HepG2 (cell line): ENCODE data around the gene EPC2. TPM values are rescaled to one million over a fixed set of nuclear protein-coding genes. Genes with fewer than 3 reads are reported as not detected.

Experiments used
- ATF7-NPFF ChIP-seq: sonication (generic); formaldehyde crosslinking; IDR thresholded peaks from 2 replicates; pipeline ENCODE4 v1.8.1; 2023; ENCODE audit warnings: mild to moderate bottlenecking, low read depth, missing genetic modification reagents, moderate library complexity
- GZF1 ChIP-seq: sonication (generic); formaldehyde crosslinking; IDR thresholded peaks from 2 replicates; pipeline ENCODE4 v1.5.1; 2020; ENCODE audit warnings: mild to moderate bottlenecking, missing genetic modification reagents
- MNT ChIP-seq: fragments of 450-650 bp; IDR thresholded peaks from 2 replicates; pipeline ENCODE4 v1.6.1; 2016
- NCOA2 ChIP-seq: sonication (generic); formaldehyde crosslinking; IDR thresholded peaks from 2 replicates; pipeline ENCODE4 v1.8.0; 2022; ENCODE audit warnings: inconsistent platforms
- PPARG ChIP-seq: conservative IDR thresholded peaks from 2 replicates; pipeline ENCODE4 v1.6.1; 2016; ENCODE audit warnings: missing biosample characterization, missing genetic modification reagents
- SOX13 ChIP-seq, 3 experiments: fragments of 450-650 bp in 1 of 3; sonication (generic) in 1 of 3; formaldehyde crosslinking in 1 of 3; IDR thresholded peaks in 2 of 3; conservative IDR thresholded peaks in 1 of 3; 2 replicates each; pipeline versions ENCODE4 v1.5.0 to v1.6.1; 2016 to 2020; ENCODE audit warnings: antibody characterized with exemption in 1 of 3, mild to moderate bottlenecking in 1 of 3, missing compliant biosample characterization in 1 of 3, missing genetic modification reagents in 1 of 3, moderate library complexity in 1 of 3
- STAG1 ChIP-seq: sonication (generic); formaldehyde crosslinking; IDR thresholded peaks from 2 replicates; pipeline ENCODE4 v1.4.0; 2020; ENCODE audit warnings: missing genetic modification reagents
- ZNF296 ChIP-seq: sonication (generic); formaldehyde crosslinking; conservative IDR thresholded peaks from 2 replicates; pipeline ENCODE4 v1.5.0; 2020; ENCODE audit warnings: mild to moderate bottlenecking, missing genetic modification reagents
- ZNF430 ChIP-seq: sonication (generic); formaldehyde crosslinking; IDR thresholded peaks from 2 replicates; pipeline ENCODE4 v1.9.0; 2021; ENCODE audit warnings: mild to moderate bottlenecking, missing genetic modification reagents
- polyA plus RNA-seq, 8 experiments: library from polyadenylated mRNA; depleted of rRNA in 3 of 8; stranded (reverse) in 7 of 8; unstranded in 1 of 8; fragments of >200 nt; fragmentation: Illumina TruSeq in 4 of 8; extraction: Trizol in 4 of 8; gene quantifications; 2 replicates each; pipeline versions ENCODE4 v1.2.1 to v1.2.3, GENCODE V29; 2011 to 2016; ENCODE audit warnings: low read depth in 4 of 8, missing spikeins in 1 of 8, mixed read lengths in 1 of 8; ENCODE audit not compliant: insufficient read depth in 1 of 8
- total RNA-seq, 5 experiments: library from RNA; depleted of rRNA; stranded (reverse); fragments of >200 nt; fragmentation: Illumina TruSeq; extraction: Trizol; gene quantifications; 2 replicates each; pipeline ENCODE4 v1.2.3, GENCODE V29; 2016; ENCODE audit warnings: low read depth in 1 of 5
- TF ChIP-seq, protein P1 (sequence below): sonication (generic); formaldehyde crosslinking; IDR thresholded peaks from 2 replicates; pipeline ENCODE4 v1.4.0; 2020; ENCODE audit warnings: missing genetic modification reagents
- TF ChIP-seq, protein P2 (sequence below): sonication (generic); formaldehyde crosslinking; IDR thresholded peaks from 2 replicates; pipeline ENCODE4 v1.4.0; 2020; ENCODE audit warnings: mild to moderate bottlenecking, missing genetic modification reagents
- TF ChIP-seq, protein P3 (sequence below): sonication (generic); formaldehyde crosslinking; conservative IDR thresholded peaks from 2 replicates; pipeline ENCODE4 v1.8.0; 2022; ENCODE audit warnings: low read depth, missing genetic modification reagents
- TF ChIP-seq, protein P4 (sequence below): sonication (generic); formaldehyde crosslinking; IDR thresholded peaks from 2 replicates; pipeline ENCODE4 v1.4.0; 2020; ENCODE audit warnings: missing genetic modification reagents
- TF ChIP-seq, protein P5 (sequence below): sonication (generic); formaldehyde crosslinking; IDR thresholded peaks from 2 replicates; pipeline ENCODE4 v1.4.0; 2020; ENCODE audit warnings: missing genetic modification reagents

Gene EPC2
- total and polyA plus RNA-seq, 2 of the 13 experiments (the other 11 are each of a cell fraction or from before 2014, with no cell fraction given): 20.5 to 22.0 TPM

- TF ChIP-seq, protein P1, sequence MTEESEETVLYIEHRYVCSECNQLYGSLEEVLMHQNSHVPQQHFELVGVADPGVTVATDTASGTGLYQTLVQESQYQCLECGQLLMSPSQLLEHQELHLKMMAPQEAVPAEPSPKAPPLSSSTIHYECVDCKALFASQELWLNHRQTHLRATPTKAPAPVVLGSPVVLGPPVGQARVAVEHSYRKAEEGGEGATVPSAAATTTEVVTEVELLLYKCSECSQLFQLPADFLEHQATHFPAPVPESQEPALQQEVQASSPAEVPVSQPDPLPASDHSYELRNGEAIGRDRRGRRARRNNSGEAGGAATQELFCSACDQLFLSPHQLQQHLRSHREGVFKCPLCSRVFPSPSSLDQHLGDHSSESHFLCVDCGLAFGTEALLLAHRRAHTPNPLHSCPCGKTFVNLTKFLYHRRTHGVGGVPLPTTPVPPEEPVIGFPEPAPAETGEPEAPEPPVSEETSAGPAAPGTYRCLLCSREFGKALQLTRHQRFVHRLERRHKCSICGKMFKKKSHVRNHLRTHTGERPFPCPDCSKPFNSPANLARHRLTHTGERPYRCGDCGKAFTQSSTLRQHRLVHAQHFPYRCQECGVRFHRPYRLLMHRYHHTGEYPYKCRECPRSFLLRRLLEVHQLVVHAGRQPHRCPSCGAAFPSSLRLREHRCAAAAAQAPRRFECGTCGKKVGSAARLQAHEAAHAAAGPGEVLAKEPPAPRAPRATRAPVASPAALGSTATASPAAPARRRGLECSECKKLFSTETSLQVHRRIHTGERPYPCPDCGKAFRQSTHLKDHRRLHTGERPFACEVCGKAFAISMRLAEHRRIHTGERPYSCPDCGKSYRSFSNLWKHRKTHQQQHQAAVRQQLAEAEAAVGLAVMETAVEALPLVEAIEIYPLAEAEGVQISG (CRISPR knock-in tag): peak; percentile 58
- 0 out of 2 replicates have a peak, but pooled peaks have one; percentile 50 for TF ChIP-seq GZF1 (CRISPR knock-in tag)
- 0 out of 2 replicates have a peak, but pooled peaks have one; percentile 0 for TF ChIP-seq PPARG (CRISPR knock-in tag)
- no peak for TF ChIP-seq ZNF430 (CRISPR knock-in tag)
- TF ChIP-seq SOX13 (IDR thresholded peaks at IDR 0.05): peak; percentile 20; the same call in 1 of the 2 replicates
- TF ChIP-seq SOX13 (CRISPR knock-in tag; conservative IDR thresholded peaks at IDR 0.05 in 1 of 2, IDR thresholded peaks at IDR 0.05 in 1 of 2): peak in 1 of 2 experiments; percentile 31; a peak in 2 of 4 replicates
- TF ChIP-seq, protein P2, sequence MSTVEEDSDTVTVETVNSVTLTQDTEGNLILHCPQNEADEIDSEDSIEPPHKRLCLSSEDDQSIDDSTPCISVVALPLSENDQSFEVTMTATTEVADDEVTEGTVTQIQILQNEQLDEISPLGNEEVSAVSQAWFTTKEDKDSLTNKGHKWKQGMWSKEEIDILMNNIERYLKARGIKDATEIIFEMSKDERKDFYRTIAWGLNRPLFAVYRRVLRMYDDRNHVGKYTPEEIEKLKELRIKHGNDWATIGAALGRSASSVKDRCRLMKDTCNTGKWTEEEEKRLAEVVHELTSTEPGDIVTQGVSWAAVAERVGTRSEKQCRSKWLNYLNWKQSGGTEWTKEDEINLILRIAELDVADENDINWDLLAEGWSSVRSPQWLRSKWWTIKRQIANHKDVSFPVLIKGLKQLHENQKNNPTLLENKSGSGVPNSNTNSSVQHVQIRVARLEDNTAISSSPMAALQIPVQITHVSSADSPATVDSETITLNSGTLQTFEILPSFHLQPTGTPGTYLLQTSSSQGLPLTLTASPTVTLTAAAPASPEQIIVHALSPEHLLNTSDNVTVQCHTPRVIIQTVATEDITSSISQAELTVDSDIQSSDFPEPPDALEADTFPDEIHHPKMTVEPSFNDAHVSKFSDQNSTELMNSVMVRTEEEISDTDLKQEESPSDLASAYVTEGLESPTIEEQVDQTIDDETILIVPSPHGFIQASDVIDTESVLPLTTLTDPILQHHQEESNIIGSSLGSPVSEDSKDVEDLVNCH (CRISPR knock-in tag): no peak
- TF ChIP-seq, protein P3, sequence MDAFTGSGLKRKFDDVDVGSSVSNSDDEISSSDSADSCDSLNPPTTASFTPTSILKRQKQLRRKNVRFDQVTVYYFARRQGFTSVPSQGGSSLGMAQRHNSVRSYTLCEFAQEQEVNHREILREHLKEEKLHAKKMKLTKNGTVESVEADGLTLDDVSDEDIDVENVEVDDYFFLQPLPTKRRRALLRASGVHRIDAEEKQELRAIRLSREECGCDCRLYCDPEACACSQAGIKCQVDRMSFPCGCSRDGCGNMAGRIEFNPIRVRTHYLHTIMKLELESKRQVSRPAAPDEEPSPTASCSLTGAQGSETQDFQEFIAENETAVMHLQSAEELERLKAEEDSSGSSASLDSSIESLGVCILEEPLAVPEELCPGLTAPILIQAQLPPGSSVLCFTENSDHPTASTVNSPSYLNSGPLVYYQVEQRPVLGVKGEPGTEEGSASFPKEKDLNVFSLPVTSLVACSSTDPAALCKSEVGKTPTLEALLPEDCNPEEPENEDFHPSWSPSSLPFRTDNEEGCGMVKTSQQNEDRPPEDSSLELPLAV (CRISPR knock-in tag): no peak
- 0 out of 2 replicates have a peak, but pooled peaks have one; percentile 6 for TF ChIP-seq MNT
- TF ChIP-seq, protein P4, sequence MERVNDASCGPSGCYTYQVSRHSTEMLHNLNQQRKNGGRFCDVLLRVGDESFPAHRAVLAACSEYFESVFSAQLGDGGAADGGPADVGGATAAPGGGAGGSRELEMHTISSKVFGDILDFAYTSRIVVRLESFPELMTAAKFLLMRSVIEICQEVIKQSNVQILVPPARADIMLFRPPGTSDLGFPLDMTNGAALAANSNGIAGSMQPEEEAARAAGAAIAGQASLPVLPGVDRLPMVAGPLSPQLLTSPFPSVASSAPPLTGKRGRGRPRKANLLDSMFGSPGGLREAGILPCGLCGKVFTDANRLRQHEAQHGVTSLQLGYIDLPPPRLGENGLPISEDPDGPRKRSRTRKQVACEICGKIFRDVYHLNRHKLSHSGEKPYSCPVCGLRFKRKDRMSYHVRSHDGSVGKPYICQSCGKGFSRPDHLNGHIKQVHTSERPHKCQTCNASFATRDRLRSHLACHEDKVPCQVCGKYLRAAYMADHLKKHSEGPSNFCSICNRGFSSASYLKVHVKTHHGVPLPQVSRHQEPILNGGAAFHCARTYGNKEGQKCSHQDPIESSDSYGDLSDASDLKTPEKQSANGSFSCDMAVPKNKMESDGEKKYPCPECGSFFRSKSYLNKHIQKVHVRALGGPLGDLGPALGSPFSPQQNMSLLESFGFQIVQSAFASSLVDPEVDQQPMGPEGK (CRISPR knock-in tag): peak; percentile 91
- TF ChIP-seq, protein P5, sequence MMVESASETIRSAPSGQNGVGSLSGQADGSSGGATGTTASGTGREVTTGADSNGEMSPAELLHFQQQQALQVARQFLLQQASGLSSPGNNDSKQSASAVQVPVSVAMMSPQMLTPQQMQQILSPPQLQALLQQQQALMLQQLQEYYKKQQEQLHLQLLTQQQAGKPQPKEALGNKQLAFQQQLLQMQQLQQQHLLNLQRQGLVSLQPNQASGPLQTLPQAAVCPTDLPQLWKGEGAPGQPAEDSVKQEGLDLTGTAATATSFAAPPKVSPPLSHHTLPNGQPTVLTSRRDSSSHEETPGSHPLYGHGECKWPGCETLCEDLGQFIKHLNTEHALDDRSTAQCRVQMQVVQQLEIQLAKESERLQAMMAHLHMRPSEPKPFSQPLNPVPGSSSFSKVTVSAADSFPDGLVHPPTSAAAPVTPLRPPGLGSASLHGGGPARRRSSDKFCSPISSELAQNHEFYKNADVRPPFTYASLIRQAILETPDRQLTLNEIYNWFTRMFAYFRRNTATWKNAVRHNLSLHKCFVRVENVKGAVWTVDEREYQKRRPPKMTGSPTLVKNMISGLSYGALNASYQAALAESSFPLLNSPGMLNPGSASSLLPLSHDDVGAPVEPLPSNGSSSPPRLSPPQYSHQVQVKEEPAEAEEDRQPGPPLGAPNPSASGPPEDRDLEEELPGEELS (CRISPR knock-in tag): peak; percentile 71
- TF ChIP-seq NCOA2 (CRISPR knock-in tag): peak; percentile 10; the same call in 1 of the 2 replicates
- TF ChIP-seq ATF7-NPFF: peak; percentile 20; the same call in 1 of the 2 replicates
- TF ChIP-seq ZNF296 (CRISPR knock-in tag): no peak
- TF ChIP-seq STAG1: no peak
Measured at GRCh38 chr2:148644883-148645538, 460 bp downstream of the EPC2 start (continued).
